SKM-1 treated with dmso at 0.1 percent for 144 hours (cell line): ENCODE results near the gene PSMD7.
"Not testable (repeated sequence)": the region's sequence is repeated elsewhere in the genome, so short reads cannot be mapped to it uniquely, and the experiment has no call there.

Experiments used
- DNase-seq: peaks from one replicate; lab custom pipeline; 2025; ENCODE audit not compliant: unreplicated experiment; lab: John Stamatoyannopoulos, UW

Gene PSMD7

GRCh38 chr16:74296104-74296431 is 546 bp upstream of the PSMD7 start:
- peak; percentile 86 for DNase-seq

- DNase-seq = no peak
Observed at GRCh38 chr16:74297145-74297665, 591 bp downstream of the PSMD7 start.

- no peak for DNase-seq
Observed at GRCh38 chr16:74298104-74298503, 1.5 kb downstream of the PSMD7 start.

GRCh38 chr16:74302341-74302740 is 5.7 kb downstream of the PSMD7 start:
- DNase-seq = no peak

GRCh38 chr16:74304164-74304834 is 7.7 kb downstream of the PSMD7 start:
- no peak for DNase-seq

GRCh38 chr16:74304835-74305176 is 8.2 kb downstream of the PSMD7 start:
- no peak for DNase-seq

GRCh38 chr16:74305281-74305680 is 8.7 kb downstream of the PSMD7 start:
- DNase-seq = no peak

- no peak for DNase-seq
Observed at GRCh38 chr16:74305978-74306784, 9.6 kb downstream of the PSMD7 start.

- no peak for DNase-seq
Observed at GRCh38 chr16:74307383-74307782, 10.8 kb downstream of the PSMD7 start.

- DNase-seq = peak; percentile 25
Observed at GRCh38 chr16:74309789-74310781, 13.5 kb downstream of the PSMD7 start.

- DNase-seq = no peak
Observed at GRCh38 chr16:74315059-74315458, 18.4 kb downstream of the PSMD7 start.

GRCh38 chr16:74320707-74321106 is 24.1 kb downstream of the PSMD7 start:
- DNase-seq = no peak

GRCh38 chr16:74321356-74321755 is 24.7 kb downstream of the PSMD7 start:
- DNase-seq = peak; percentile 17

- no peak for DNase-seq
Observed at GRCh38 chr16:74322301-74322710, 25.7 kb downstream of the PSMD7 start.

GRCh38 chr16:74324777-74325176 is 28.2 kb downstream of the PSMD7 start:
- not testable (repeated sequence) for DNase-seq

- DNase-seq = no peak
Observed at GRCh38 chr16:74325641-74326040, 29.0 kb downstream of the PSMD7 start.

- not testable (repeated sequence) for DNase-seq
Observed at GRCh38 chr16:74328346-74328745, 31.7 kb downstream of the PSMD7 start.

GRCh38 chr16:74332469-74332868 is 35.9 kb downstream of the PSMD7 start:
- DNase-seq = not testable (repeated sequence)

- not testable (repeated sequence) for DNase-seq
Observed at GRCh38 chr16:74337506-74337905, 40.9 kb downstream of the PSMD7 start.

GRCh38 chr16:74339226-74339625 is 42.6 kb downstream of the PSMD7 start:
- not testable (repeated sequence) for DNase-seq

- DNase-seq = not testable (repeated sequence)
Observed at GRCh38 chr16:74353038-74353437, 56.4 kb downstream of the PSMD7 start.
